ENCODE results near the gene ATOX1.

ATOX1 gene

DNA sequence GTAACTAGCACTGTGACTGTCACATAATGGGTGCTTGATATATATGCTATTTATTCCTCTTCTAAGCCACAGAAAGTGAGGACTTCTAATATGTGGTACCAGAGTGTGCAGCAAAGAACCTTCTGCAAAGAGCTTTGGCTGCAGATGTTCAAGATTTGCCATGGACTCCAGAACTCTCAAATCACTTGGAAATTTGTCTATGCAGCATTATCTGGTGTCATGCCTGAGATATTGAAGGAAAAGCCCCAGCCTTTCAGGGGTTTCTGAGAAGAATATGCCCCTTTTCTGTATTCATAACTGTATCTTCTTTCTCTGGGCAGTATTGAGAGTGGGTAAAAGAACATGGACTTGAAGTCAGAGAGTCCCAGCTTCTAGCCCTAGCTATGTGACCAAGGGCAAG is 8.5 kb upstream of the ATOX1 start:
- no peak for DNase-seq (ENCODE audit: low read depth)
- TF ChIP-seq, protein P1, sequence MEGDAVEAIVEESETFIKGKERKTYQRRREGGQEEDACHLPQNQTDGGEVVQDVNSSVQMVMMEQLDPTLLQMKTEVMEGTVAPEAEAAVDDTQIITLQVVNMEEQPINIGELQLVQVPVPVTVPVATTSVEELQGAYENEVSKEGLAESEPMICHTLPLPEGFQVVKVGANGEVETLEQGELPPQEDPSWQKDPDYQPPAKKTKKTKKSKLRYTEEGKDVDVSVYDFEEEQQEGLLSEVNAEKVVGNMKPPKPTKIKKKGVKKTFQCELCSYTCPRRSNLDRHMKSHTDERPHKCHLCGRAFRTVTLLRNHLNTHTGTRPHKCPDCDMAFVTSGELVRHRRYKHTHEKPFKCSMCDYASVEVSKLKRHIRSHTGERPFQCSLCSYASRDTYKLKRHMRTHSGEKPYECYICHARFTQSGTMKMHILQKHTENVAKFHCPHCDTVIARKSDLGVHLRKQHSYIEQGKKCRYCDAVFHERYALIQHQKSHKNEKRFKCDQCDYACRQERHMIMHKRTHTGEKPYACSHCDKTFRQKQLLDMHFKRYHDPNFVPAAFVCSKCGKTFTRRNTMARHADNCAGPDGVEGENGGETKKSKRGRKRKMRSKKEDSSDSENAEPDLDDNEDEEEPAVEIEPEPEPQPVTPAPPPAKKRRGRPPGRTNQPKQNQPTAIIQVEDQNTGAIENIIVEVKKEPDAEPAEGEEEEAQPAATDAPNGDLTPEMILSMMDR (conservative IDR thresholded peaks at IDR 0.05; ENCODE audit: low read length), result no peak
- no peak overlapping the region for H3K4me3 ChIP-seq (ENCODE audit: low read length)

GRCh38 chr5:151764801-151765200 is 6.4 kb upstream of the ATOX1 start:
- no peak overlapping the region for H3K4me3 ChIP-seq (ENCODE audit: low read length)
- TF ChIP-seq, protein P1 (conservative IDR thresholded peaks at IDR 0.05; ENCODE audit: low read length), result no peak
- no peak for DNase-seq (ENCODE audit: low read depth)

- no peak for DNase-seq (ENCODE audit: low read depth)
- H3K4me3 ChIP-seq (ENCODE audit: low read length), result peak overlapping the region; percentile 94
- TF ChIP-seq, protein P1 (conservative IDR thresholded peaks at IDR 0.05; ENCODE audit: low read length), result no peak
Observed at GRCh38 chr5:151758141-151758429, 346 bp downstream of the ATOX1 start.

DNA sequence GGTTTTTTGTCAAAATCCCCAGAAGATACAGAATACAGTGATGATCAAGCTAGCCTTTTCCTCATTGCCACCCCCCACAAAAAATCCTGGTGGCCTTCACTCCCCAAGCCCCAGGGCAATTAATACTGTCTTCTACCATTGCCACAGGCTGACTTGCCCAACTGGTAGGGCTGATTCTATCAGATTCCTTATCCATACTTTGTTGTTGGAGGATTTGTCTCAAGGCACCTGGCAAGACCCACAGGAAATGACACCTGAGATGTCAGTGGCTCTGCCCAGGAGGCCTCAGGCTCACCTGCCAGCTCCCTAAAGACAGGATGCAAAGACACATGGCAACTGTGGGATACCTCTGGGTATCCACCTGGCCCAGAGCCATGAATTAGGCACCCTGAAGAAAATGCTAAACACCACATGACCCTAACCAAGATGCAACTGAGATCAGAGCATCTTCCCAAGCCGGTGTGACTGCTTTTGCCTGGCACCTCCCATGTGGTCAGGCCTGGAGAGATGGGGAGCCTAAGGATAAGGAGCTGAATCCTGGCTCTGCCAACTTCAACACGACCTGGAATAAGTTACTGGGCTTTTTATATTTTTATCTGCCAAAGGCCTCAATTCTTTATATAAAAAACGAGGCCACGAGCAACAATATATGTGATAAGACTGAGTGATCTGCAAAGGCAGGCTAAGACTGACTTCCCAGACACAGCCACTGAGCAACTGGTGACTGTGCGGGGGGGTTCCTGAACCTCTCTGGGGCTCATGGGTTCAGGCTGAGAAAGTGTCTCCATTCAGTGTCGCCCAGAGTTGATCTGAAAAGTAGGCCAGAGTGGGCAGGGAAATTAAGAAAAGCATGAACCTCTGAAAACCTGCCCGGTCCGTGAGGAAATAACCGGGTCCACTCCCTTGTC is 944 bp downstream of the ATOX1 start:
- no peak for DNase-seq (ENCODE audit: low read depth)
- TF ChIP-seq, protein P1 (conservative IDR thresholded peaks at IDR 0.05; ENCODE audit: low read length), result no peak
- peak overlapping the region; percentile 94 for H3K4me3 ChIP-seq (ENCODE audit: low read length)

DNA sequence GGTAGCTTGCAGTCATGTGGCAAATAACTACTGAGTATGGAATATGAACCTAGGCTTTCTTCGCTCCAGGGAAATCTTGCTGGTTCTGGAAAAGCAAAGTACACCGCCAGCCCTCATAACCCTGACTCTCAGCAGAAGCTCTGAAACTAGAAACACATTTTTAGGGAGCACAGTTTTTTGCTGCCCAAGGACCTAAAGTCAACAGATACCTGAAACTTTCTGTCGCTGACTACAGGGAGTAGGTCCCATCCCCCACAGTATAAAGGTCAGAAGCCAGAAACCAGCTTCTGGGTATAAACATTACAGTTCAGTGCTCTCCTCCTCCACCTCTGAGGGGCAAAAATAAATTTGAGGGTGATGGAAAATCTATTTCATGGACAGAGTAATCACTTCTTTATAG is 3.0 kb downstream of the ATOX1 start:
- TF ChIP-seq, protein P1 (conservative IDR thresholded peaks at IDR 0.05; ENCODE audit: low read length), result no peak
- DNase-seq (ENCODE audit: low read depth), result no peak
- H3K4me3 ChIP-seq (ENCODE audit: low read length), result no peak overlapping the region

DNA sequence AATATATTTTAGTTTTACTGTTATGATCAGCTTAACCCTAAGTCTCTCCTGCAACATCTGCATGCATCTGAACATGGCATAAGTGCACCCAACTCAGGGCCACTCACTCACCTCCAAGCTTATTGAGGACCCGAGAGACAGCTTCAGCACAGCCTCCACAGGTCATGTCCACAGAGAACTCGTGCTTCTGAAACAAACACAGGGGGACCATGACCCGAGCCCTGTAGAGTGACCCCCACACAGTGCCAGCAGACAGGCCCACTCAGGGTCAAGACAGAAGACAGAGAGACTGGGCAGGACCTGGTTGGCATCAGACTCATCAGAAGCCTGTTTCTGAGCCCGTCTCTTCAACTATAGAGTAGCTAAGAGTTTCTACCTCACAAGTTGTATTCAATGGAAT is 6.8 kb downstream of the ATOX1 start:
- TF ChIP-seq, protein P1 (conservative IDR thresholded peaks at IDR 0.05; ENCODE audit: low read length), result no peak
- H3K4me3 ChIP-seq (ENCODE audit: low read length), result no peak overlapping the region
- no peak for DNase-seq (ENCODE audit: low read depth)

GRCh38 chr5:151751091-151751490 is 7.3 kb downstream of the ATOX1 start:
- DNase-seq (ENCODE audit: low read depth), result peak; percentile 85
- H3K4me3 ChIP-seq (ENCODE audit: low read length), result no peak overlapping the region
- TF ChIP-seq, protein P1 (conservative IDR thresholded peaks at IDR 0.05; ENCODE audit: low read length), result no peak

All from AG10803 (cell line).